Keratinocyte (primary cell): ENCODE measurements around the gene SMIM24.

Experiments
- EZH2 ChIP-seq: IDR thresholded peaks from one replicate; pipeline ENCODE4 v1.6.1; 2012; ENCODE audit warnings: inconsistent platforms, mild to moderate bottlenecking, low read length, moderate library complexity
- TF ChIP-seq, protein P1 (sequence below), 3 experiments: IDR thresholded peaks in 1 of 3; conservative IDR thresholded peaks in 1 of 3; optimal IDR thresholded peaks in 1 of 3; 2 replicates in 2 of 3; 3 replicates in 1 of 3; pipeline versions ENCODE3 to v1.5.1; 2011; ENCODE audit warnings: low read length in 3 of 3, mild to moderate bottlenecking in 3 of 3, moderate library complexity in 2 of 3, control low read depth in 1 of 3, inconsistent platforms in 1 of 3; ENCODE audit not compliant: insufficient read depth in 2 of 3; ENCODE audit errors: extremely low read depth in 1 of 3

DNA sequence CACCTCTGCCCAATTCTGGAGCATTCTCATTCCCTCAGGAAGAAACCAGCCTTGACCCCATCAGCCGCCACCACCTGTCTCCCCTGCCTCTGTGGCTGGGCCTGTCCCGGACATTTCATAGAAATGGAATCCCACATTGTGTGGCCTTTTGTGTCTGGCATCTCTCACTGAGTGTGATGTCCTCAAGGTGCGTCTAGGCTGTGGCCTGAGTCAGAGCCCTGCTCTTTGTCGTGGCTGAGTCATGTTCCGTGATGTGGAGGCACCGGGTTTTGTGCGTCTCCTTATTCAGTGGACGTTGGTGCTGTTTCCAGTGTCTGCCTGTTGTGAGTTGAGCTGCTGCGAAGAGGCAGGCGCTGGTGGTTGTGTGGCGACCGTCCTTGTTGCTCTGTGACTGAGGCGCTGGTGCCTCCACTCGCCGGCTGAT lies 29.3 kb upstream of the SMIM24 start:
- TF ChIP-seq, protein P1, sequence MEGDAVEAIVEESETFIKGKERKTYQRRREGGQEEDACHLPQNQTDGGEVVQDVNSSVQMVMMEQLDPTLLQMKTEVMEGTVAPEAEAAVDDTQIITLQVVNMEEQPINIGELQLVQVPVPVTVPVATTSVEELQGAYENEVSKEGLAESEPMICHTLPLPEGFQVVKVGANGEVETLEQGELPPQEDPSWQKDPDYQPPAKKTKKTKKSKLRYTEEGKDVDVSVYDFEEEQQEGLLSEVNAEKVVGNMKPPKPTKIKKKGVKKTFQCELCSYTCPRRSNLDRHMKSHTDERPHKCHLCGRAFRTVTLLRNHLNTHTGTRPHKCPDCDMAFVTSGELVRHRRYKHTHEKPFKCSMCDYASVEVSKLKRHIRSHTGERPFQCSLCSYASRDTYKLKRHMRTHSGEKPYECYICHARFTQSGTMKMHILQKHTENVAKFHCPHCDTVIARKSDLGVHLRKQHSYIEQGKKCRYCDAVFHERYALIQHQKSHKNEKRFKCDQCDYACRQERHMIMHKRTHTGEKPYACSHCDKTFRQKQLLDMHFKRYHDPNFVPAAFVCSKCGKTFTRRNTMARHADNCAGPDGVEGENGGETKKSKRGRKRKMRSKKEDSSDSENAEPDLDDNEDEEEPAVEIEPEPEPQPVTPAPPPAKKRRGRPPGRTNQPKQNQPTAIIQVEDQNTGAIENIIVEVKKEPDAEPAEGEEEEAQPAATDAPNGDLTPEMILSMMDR (optimal IDR thresholded peaks at IDR 0.05 in 1 of 3, IDR thresholded peaks at IDR 0.05 in 1 of 3, conservative IDR thresholded peaks at IDR 0.05 in 1 of 3; ENCODE audit: extremely low read depth in 1 of 3, insufficient read depth in 2 of 3, low read length in 3 of 3): no peak
- no peak for TF ChIP-seq EZH2
